ENCODE data around the gene CUL1. TPM values are rescaled to one million over a fixed set of nuclear protein-coding genes. Genes with fewer than 3 reads are reported as not detected.
"Not testable (repeated sequence)": the region's sequence is repeated elsewhere in the genome, so short reads cannot be mapped to it uniquely, and the experiment has no call there.

Gene CUL1
- total RNA-seq, 4 donors from 2014 or later, result 80.6 to 83.7 (median 82.8) TPM

DNA sequence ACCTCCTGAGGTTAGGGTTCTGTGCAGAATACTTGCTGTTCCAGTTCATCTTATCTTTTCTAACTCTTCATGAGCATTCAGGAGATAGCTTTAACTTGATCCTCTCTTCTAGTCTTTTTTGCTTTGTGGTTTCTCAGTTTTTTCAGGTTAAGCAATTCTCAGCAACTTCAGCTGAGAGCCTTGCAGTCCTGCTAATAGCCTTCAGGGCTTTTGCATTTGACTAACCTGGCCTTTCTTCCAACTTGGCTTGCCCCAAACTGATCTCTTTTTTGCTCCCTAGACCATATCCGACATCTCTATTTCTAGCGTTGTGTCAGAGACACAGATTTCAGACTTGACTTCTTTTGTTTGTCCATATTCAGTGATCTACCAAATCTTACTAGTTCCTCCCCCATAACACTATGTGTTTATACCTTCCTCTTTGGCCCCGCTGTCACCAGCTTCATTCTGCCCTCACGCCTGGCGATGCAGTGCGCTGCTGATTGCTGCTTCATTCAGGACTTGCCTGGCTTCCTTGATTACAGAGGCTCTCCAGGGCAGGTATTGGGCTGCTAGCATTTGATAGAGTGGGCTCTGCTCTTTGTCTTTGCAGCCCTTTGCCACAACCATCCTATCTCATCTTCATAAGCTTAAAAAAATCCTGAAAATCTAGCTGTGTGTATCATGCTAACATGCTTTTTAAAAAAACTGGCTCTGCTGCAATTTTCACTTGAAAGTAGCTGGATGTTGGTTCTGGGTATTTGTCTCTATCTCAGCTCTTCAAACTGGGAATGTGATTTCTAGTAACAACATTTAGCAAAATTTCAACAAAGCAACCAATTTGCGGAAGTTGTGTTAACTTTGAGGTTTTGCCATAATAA is 9.6 kb downstream of the CUL1 start:
- H3K4me3 ChIP-seq, result no peak overlapping the region
- TF ChIP-seq POLR2AphosphoS5 (IDR thresholded peaks at IDR 0.05) (no peak), EP300 (IDR thresholded peaks at IDR 0.05) (no peak), POLR2A (IDR thresholded peaks at IDR 0.05) (no peak)
- TF ChIP-seq, protein P1, sequence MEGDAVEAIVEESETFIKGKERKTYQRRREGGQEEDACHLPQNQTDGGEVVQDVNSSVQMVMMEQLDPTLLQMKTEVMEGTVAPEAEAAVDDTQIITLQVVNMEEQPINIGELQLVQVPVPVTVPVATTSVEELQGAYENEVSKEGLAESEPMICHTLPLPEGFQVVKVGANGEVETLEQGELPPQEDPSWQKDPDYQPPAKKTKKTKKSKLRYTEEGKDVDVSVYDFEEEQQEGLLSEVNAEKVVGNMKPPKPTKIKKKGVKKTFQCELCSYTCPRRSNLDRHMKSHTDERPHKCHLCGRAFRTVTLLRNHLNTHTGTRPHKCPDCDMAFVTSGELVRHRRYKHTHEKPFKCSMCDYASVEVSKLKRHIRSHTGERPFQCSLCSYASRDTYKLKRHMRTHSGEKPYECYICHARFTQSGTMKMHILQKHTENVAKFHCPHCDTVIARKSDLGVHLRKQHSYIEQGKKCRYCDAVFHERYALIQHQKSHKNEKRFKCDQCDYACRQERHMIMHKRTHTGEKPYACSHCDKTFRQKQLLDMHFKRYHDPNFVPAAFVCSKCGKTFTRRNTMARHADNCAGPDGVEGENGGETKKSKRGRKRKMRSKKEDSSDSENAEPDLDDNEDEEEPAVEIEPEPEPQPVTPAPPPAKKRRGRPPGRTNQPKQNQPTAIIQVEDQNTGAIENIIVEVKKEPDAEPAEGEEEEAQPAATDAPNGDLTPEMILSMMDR (IDR thresholded peaks at IDR 0.05), result no peak
- no peak overlapping the region for H3K27ac ChIP-seq
- no peaks in the 10 kb centered on the region for H3K27me3 ChIP-seq
- 79 to 91% methylated on average over 3 to 7 of the region's 7 CpGs for WGBS, 2 donors (ENCODE audit: low coverage in 1 of 2)
- ATAC-seq, result no peak
- H3K9me3 ChIP-seq, result no peaks in the 10 kb centered on the region
- H3K36me3 ChIP-seq, result no peaks in the 10 kb centered on the region
- H3K4me1 ChIP-seq, result peaks cover 27 to 94% (median 29%) of the 10 kb centered on the region in 3 donors

DNA sequence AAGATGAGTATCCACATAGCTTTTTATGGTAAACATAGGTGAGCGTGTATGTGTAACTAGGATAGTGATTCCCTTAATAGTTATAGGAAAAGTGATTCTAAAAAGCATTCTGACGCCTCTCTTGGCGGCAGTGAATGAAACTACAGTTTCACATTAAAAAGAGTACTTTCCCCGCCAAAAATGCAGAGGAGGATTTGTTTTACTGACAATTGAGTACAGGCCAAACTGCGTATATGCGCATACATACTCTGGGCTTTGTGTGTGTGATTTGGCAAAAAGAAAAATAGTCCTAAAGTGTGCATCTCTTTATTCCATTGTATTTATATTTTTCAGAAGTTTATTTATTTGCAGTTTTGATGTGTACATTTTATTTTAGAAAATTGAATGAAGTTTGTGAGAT is 10.3 kb downstream of the CUL1 start:
- no peaks in the 10 kb centered on the region for H3K27me3 ChIP-seq
- WGBS, 2 donors (ENCODE audit: low coverage in 1 of 2), result 60 to 62% methylated on average over 6 of the region's 6 CpGs
- no peak for ATAC-seq
- no peak for TF ChIP-seq POLR2A (IDR thresholded peaks at IDR 0.05)
- TF ChIP-seq, protein P1 (IDR thresholded peaks at IDR 0.05), result no peak
- TF ChIP-seq POLR2AphosphoS5 (IDR thresholded peaks at IDR 0.05), result no peak
- TF ChIP-seq EP300 (IDR thresholded peaks at IDR 0.05), result no peak
- H3K27ac ChIP-seq, result no peak overlapping the region
- no peaks in the 10 kb centered on the region for H3K9me3 ChIP-seq
- no peak overlapping the region for H3K4me3 ChIP-seq
- no peaks in the 10 kb centered on the region for H3K36me3 ChIP-seq
- peaks cover 26 to 94% (median 27%) of the 10 kb centered on the region in 3 donors for H3K4me1 ChIP-seq

DNA sequence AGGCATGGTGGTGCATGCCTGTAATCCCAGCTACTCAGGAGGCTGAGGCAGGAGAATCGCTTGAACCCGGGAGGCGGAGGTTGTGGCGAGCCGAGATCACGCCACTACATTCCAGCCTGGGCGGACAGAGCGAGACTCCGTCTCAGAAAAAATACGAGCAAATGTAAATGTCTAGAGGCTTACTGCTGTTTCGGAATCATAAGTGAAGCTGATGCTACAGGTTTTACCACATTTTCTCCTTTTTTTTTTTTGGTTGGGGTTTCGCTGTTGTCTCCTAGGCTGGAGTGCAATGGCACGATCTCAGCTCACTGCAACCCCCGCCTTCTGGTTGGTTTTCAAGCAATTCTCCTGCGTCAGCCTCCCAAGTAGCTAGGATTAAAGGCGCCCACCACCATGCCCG is 11.7 kb downstream of the CUL1 start:
- not testable (repeated sequence) for H3K27ac ChIP-seq, H3K4me3 ChIP-seq, ATAC-seq, H3K36me3 ChIP-seq, H3K27me3 ChIP-seq, H3K9me3 ChIP-seq
- H3K4me1 ChIP-seq, result peaks cover 20 to 94% (median 23%) of the 10 kb centered on the region in 3 donors
- WGBS, 2 donors (ENCODE audit: low coverage in 1 of 2), result 93 to 100% methylated on average over 2 to 17 of the region's 17 CpGs

DNA sequence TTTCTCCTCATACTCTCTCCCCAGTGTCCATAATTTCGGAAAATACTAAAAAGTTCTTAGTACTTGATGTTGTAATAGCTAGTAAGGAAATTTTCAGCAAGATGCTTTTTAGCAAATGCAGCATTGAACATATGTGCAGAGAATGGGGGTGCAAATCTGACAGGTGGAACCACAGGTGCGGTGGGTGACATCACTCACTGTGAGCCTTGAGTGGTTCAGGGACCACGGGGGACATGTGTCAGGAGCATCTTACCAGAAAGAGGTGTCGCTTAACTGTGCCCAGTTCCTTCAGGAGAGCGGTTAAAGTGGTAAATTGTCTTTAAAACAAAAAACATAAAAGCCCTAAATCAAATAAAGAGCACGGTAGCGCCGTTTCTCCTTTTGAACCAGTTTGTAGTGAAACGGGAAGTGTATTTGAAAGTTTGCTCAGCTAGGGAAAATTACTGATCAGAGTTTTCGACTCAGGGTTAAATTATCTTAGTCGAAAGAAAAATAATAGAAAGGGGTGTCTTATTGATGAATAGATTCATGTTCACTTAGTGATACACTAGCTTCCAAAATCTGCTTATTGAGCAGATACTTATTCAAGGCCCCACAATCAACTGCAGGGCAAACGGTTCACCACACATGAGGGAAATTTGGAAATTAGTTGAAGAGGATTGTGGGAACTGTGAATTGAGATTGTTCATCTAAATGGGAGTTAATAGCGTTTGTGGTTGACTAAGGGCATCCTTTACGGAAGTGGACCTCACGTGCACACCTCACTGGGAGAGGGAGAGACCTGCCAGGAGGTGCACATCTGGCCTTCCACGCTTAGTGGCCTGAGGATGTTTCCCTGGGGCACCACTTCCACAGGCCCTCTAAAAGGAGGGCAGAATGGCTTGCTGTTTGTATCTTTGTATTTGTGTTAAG is 12.7 kb downstream of the CUL1 start:
- ATAC-seq, result no peak
- no peaks in the 10 kb centered on the region for H3K9me3 ChIP-seq
- no peak overlapping the region for H3K4me3 ChIP-seq
- no peaks in the 10 kb centered on the region for H3K36me3 ChIP-seq
- WGBS, 2 donors (ENCODE audit: low coverage in 1 of 2), result 80 to 84% methylated on average over 12 to 16 of the region's 16 CpGs
- TF ChIP-seq POLR2A (IDR thresholded peaks at IDR 0.05) (no peak), POLR2AphosphoS5 (IDR thresholded peaks at IDR 0.05) (no peak), EP300 (IDR thresholded peaks at IDR 0.05) (no peak)
- TF ChIP-seq, protein P1 (IDR thresholded peaks at IDR 0.05), result no peak
- no peaks in the 10 kb centered on the region for H3K27me3 ChIP-seq
- no peak overlapping the region for H3K27ac ChIP-seq
- H3K4me1 ChIP-seq, result peaks cover 13 to 90% (median 16%) of the 10 kb centered on the region in 3 donors

DNA sequence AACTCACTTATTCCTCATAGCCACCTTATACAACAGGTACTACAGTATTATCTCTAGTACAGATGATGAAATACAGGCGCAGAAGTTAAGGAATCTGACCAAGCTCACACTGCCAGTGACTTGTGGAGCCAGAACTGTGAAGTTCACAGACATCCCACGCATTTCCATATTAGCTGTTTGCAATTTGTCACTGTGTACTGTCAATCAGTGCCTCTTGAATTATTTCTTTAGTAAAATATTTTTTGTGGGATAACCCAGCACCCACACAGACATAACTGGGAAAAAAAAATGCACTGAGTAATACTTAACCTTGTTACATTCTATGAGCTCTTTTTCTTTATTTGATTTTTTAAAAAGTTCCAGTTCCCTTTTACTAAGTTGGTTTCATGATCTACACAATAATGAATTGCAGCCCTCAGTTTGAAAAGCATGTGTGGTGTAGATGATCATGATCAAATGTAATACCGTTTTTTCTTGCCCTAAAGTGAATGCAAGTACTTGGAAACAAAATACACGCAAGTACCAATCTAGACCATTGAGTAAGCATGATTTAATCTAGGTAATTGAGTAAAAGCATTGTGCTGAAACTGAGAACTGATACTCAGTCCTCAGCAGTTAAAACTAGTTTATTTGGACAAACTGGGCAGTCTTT is 14.1 kb downstream of the CUL1 start:
- Histone ChIP-seq H3K27me3 (no peaks in the 10 kb centered on the region), H3K4me3 (no peak overlapping the region), H3K36me3 (no peaks in the 10 kb centered on the region), H3K4me1 (peaks cover 8 to 88% (median 16%) of the 10 kb centered on the region in 3 donors), H3K9me3 (no peaks in the 10 kb centered on the region), H3K27ac (no peak overlapping the region)
- no peak for ATAC-seq
- WGBS, 2 donors (ENCODE audit: low coverage in 1 of 2), result 45 to 59% methylated on average over 2 to 4 of the region's 4 CpGs
- TF ChIP-seq, protein P1 (IDR thresholded peaks at IDR 0.05), result no peak
- no peak for TF ChIP-seq EP300 (IDR thresholded peaks at IDR 0.05)
- no peak for TF ChIP-seq POLR2AphosphoS5 (IDR thresholded peaks at IDR 0.05)
- no peak for TF ChIP-seq POLR2A (IDR thresholded peaks at IDR 0.05)

Measured in gastroesophageal sphincter (tissue), 4 donors.